ENCODE results near the gene GHITM.
"Not testable (repeated sequence)": the region's sequence is repeated elsewhere in the genome, so short reads cannot be mapped to it uniquely, and the experiment has no call there.

Gene GHITM

GRCh38 chr10:84176836-84177474 lies 37.6 kb downstream of the GHITM start:
- DNase-seq (ENCODE audit: low read depth) = no peak

- DNase-seq (ENCODE audit: low read depth) = no peak
These were observed 38.3 kb downstream of the GHITM start for GRCh38 chr10:84177541-84178141.

GRCh38 chr10:84178160-84178609 lies 38.9 kb downstream of the GHITM start:
- no peak for DNase-seq (ENCODE audit: low read depth)

GRCh38 chr10:84179059-84179710 lies 39.9 kb downstream of the GHITM start:
- DNase-seq (ENCODE audit: low read depth) = peak; percentile 63

- not testable (repeated sequence) for DNase-seq (ENCODE audit: low read depth)
These were observed 41.1 kb downstream of the GHITM start for GRCh38 chr10:84180386-84180785.

- no peak for DNase-seq (ENCODE audit: low read depth)
These were observed 42.3 kb downstream of the GHITM start for GRCh38 chr10:84181631-84182030.

GRCh38 chr10:84184517-84184916 lies 45.2 kb downstream of the GHITM start:
- no peak for DNase-seq (ENCODE audit: low read depth)

- DNase-seq (ENCODE audit: low read depth) = no peak
These were observed 46.3 kb downstream of the GHITM start for GRCh38 chr10:84185526-84186175.

GRCh38 chr10:84188815-84189214 lies 49.5 kb downstream of the GHITM start:
- DNase-seq (ENCODE audit: low read depth) = no peak

- no peak for DNase-seq (ENCODE audit: low read depth)
These were observed 51.3 kb downstream of the GHITM start for GRCh38 chr10:84190621-84191020.

- no peak for DNase-seq (ENCODE audit: low read depth)
These were observed 51.8 kb downstream of the GHITM start for GRCh38 chr10:84191106-84191505.

- DNase-seq (ENCODE audit: low read depth) = no peak
These were observed 54.0 kb downstream of the GHITM start for GRCh38 chr10:84193327-84193726.

- DNase-seq (ENCODE audit: low read depth) = no peak
These were observed 54.6 kb downstream of the GHITM start for GRCh38 chr10:84193846-84194423.

- DNase-seq (ENCODE audit: low read depth) = no peak
These were observed 55.2 kb downstream of the GHITM start, which contains the start of gene CDHR1 for GRCh38 chr10:84194424-84195043. Gene CDHR1 (plus strand): TSS chr10:84194537. CDS start chr10:84194761, 224 bp downstream.

- DNase-seq (ENCODE audit: low read depth) = no peak
These were observed 55.9 kb downstream of the GHITM start for GRCh38 chr10:84195044-84195830.

GRCh38 chr10:84196083-84196482 lies 56.8 kb downstream of the GHITM start:
- no peak for DNase-seq (ENCODE audit: low read depth)

- no peak for DNase-seq (ENCODE audit: low read depth)
These were observed 57.6 kb downstream of the GHITM start for GRCh38 chr10:84196941-84197340.

GRCh38 chr10:84197643-84198042 lies 58.3 kb downstream of the GHITM start:
- DNase-seq (ENCODE audit: low read depth) = no peak

- DNase-seq (ENCODE audit: low read depth) = no peak
These were observed 59.1 kb downstream of the GHITM start for GRCh38 chr10:84198206-84198915.

GRCh38 chr10:84200537-84201243 lies 61.4 kb downstream of the GHITM start:
- no peak for DNase-seq (ENCODE audit: low read depth)
